GM23248 (cell line): ENCODE results near the gene ABCC3. TPM values are rescaled to one million over a fixed set of nuclear protein-coding genes. Genes with fewer than 3 reads are reported as not detected.
A peak's percentile ranks its signal among the peaks of the same experiment; 100 is the strongest.

Source experiments
- DNase-seq: peaks from one replicate; pipeline ENCODE4 v3.0.0-alpha.2; 2015
- H2AFZ ChIP-seq: fragments of 200-600 bp; sonication (generic); 2 replicates; pipeline ENCODE4 v1.6.1; 2016; ENCODE audit warnings: antibody characterized with exemption
- H3F3A ChIP-seq: fragments of 200-600 bp; sonication (generic); 2 replicates; pipeline ENCODE4 v1.6.1; 2016; ENCODE audit warnings: mild to moderate bottlenecking, antibody characterized with exemption, mixed run types; ENCODE audit not compliant: insufficient read depth
- H3K27ac ChIP-seq: fragments of 200-600 bp; sonication (generic); 2 replicates; pipeline ENCODE4 v1.5.1; 2016; ENCODE audit warnings: mild to moderate bottlenecking
- H3K27me3 ChIP-seq: fragments of 200-600 bp; sonication (generic); replicated peaks from 2 replicates; pipeline ENCODE4 v1.6.1; 2016; ENCODE audit warnings: mild to moderate bottlenecking; ENCODE audit not compliant: insufficient read depth
- H3K36me3 ChIP-seq: fragments of 200-600 bp; sonication (generic); 2 replicates; pipeline ENCODE4 v1.6.1; 2016; ENCODE audit warnings: low read depth, mild to moderate bottlenecking
- H3K4me1 ChIP-seq: fragments of 200-600 bp; sonication (generic); 2 replicates; pipeline ENCODE4 v1.6.1; 2016; ENCODE audit warnings: mild to moderate bottlenecking; ENCODE audit not compliant: insufficient read depth
- H3K4me2 ChIP-seq: fragments of 200-600 bp; sonication (generic); one replicate; pipeline ENCODE4 v1.6.1; 2016; ENCODE audit warnings: mild to moderate bottlenecking; ENCODE audit not compliant: unreplicated experiment
- H3K4me3 ChIP-seq: fragments of 200-600 bp; sonication (generic); 2 replicates; pipeline ENCODE4 v1.5.1; 2016; ENCODE audit warnings: mild to moderate bottlenecking
- H3K79me2 ChIP-seq: fragments of 200-600 bp; sonication (generic); 2 replicates; pipeline ENCODE4 v1.6.1; 2016; ENCODE audit warnings: mild to moderate bottlenecking; ENCODE audit not compliant: insufficient read depth
- H3K9ac ChIP-seq: fragments of 200-600 bp; sonication (generic); 2 replicates; pipeline ENCODE4 v1.6.1; 2016; ENCODE audit warnings: mild to moderate bottlenecking
- H3K9me2 ChIP-seq: fragments of 200-600 bp; sonication (generic); 2 replicates; pipeline ENCODE4 v1.6.1; 2016; ENCODE audit warnings: mixed run types, mild to moderate bottlenecking, moderate library complexity; ENCODE audit not compliant: insufficient read depth
- H3K9me3 ChIP-seq: fragments of 200-600 bp; sonication (generic); one replicate; pipeline ENCODE4 v1.6.1; 2017; ENCODE audit warnings: low read depth
- H4K20me1 ChIP-seq: fragments of 200-600 bp; sonication (generic); 2 replicates; pipeline ENCODE4 v1.6.0; 2016; ENCODE audit not compliant: insufficient read depth
- EZH2 ChIP-seq: fragments of 200-600 bp; sonication (generic); IDR thresholded peaks from 2 replicates; pipeline ENCODE4 v1.6.1; 2018; ENCODE audit warnings: antibody characterized with exemption, mild to moderate bottlenecking; ENCODE audit not compliant: insufficient read depth, poor library complexity, severe bottlenecking
- EZH2phosphoT487 ChIP-seq: fragments of 200-600 bp; sonication (generic); IDR thresholded peaks from 2 replicates; pipeline ENCODE4 v1.6.1; 2018; ENCODE audit warnings: antibody characterized with exemption, moderate library complexity, mild to moderate bottlenecking, low read depth; ENCODE audit not compliant: insufficient read depth
- WGBS, 2 experiments: methylation state at CpG; one replicate each; pipeline ENCODE4 v1.1.6; 2015 to 2017; ENCODE audit warnings: low lambda C conversion rate in 2 of 2, low coverage in 1 of 2; ENCODE audit errors: missing lambda C conversion rate in 2 of 2; 5-methylcytosine and 5-hydroxymethylcytosine counted together
- in situ Hi-C: fragments of 300-500 bp; cut with MboI; formaldehyde crosslinking; loops from 2 replicates; pipeline ENCODE4 v1.15.0; 2020
- polyA plus RNA-seq: library from polyadenylated mRNA; unstranded; fragments of >200 nt; fragmentation: Nextera tagmentation; extraction: Ambion mirVana; gene quantifications from 2 replicates; pipeline ENCODE4 v1.2.1, GENCODE V29; 2016
- total RNA-seq: library from RNA; depleted of rRNA; stranded (reverse); fragments of >200 nt; shearing (Covaris generic); gene quantifications from 2 replicates; pipeline ENCODE4 v1.2.3, GENCODE V29; 2014

ABCC3 gene
- total and polyA plus RNA-seq, 2 experiments from 2014 or later: 32.0 to 38.5 TPM

DNA sequence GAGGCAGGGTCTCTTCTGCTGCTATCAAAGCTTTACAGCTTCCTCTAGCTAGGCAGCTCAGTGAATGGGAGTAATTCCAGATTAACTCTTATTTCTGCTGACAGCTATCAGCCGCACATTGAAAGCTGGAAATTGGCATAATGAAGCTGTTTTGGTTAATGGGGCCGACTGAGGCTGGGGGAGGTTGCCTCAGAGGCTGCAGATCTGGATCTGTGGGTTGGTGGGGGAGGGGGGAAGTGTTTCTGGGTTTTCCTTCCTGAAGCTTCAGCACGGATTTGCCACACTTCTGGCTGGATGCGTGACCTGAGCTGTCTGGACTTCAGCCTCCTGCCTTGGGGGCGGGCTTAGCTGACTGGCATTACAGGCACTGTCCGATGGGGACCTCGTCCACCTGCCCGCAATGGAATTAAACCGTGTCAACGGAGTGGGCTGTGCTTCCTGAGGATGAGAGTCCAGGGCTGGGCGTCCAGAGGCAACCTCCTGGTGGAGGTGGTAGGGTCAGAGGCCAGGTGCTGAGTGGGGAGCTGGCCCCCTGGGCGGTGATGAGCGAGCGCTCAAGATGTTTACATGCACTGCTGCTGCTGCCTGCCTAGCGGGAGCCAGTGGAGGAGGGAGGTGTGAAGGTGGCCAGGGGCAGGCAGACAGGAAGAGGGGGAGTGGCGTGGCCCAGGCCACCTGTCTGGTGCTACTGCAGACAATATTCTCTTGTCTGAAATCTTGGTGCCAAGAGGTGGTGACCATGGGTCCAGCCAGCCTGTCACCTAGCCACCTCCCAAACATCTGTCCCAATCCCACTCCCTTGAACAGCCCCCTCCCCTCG lies 6.7 kb upstream of the ABCC3 start:
- no peaks in the 10 kb centered on the region for H3K9me2 ChIP-seq
- no peak overlapping the region for H2AFZ ChIP-seq
- in situ Hi-C loops: no loop called here
- H3K9me3 ChIP-seq: no peaks in the 10 kb centered on the region
- no peaks in the 10 kb centered on the region for H3K27me3 ChIP-seq
- no peak overlapping the region for H3K9ac ChIP-seq
- no peak for TF ChIP-seq EZH2phosphoT487
- TF ChIP-seq EZH2: no peak
- H3K4me2 ChIP-seq: no peak overlapping the region
- H3K27ac ChIP-seq: no peak overlapping the region
- H3F3A ChIP-seq: no peaks in the 10 kb centered on the region
- 80 to 81% methylated on average over 17 of the region's 17 CpGs for WGBS, 2 experiments
- H3K4me1 ChIP-seq: peaks cover 5% of the 10 kb centered on the region; the same call in 1 of the 2 replicates
- DNase-seq: no peak
- H3K4me3 ChIP-seq: no peak overlapping the region
- H3K79me2 ChIP-seq: no peaks in the 10 kb centered on the region
- no peaks in the 10 kb centered on the region for H4K20me1 ChIP-seq
- no peaks in the 10 kb centered on the region for H3K36me3 ChIP-seq

DNA sequence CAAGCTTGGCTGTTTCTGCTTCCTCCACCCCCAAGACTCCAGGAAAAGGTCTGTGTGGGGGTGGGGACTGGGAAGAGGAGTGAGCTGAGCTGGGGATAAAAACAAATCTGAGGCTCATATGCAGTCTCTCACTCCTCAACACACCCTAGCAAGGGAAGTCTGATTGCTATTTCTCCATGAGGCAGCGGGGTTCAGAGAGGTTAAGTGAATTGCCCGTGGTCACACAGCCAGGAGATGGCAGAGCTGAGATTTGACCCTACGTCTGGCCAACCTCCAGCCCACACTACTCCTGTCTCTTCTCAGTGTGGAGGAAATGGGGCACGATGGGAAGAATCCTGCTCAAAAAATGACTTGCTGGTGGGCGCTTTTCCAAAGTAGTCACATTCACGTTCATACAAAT lies 4.8 kb upstream of the ABCC3 start:
- 64 to 71% methylated on average over 6 of the region's 6 CpGs for WGBS, 2 experiments
- Histone ChIP-seq H3K9me2 (no peaks in the 10 kb centered on the region), H3K36me3 (no peaks in the 10 kb centered on the region), H3K79me2 (no peaks in the 10 kb centered on the region), H3K27ac (no peak overlapping the region), H3K9me3 (no peaks in the 10 kb centered on the region), H3K4me2 (no peak overlapping the region), H2AFZ (no peak overlapping the region), H3K27me3 (no peaks in the 10 kb centered on the region), H4K20me1 (no peaks in the 10 kb centered on the region), H3F3A (no peaks in the 10 kb centered on the region), H3K4me3 (no peak overlapping the region), H3K4me1 (peaks cover 5% of the 10 kb centered on the region; the same call in 1 of the 2 replicates), H3K9ac (no peak overlapping the region)
- TF ChIP-seq EZH2phosphoT487 (no peak), EZH2 (no peak)
- no peak for DNase-seq
- in situ Hi-C loops: no loop called here

DNA sequence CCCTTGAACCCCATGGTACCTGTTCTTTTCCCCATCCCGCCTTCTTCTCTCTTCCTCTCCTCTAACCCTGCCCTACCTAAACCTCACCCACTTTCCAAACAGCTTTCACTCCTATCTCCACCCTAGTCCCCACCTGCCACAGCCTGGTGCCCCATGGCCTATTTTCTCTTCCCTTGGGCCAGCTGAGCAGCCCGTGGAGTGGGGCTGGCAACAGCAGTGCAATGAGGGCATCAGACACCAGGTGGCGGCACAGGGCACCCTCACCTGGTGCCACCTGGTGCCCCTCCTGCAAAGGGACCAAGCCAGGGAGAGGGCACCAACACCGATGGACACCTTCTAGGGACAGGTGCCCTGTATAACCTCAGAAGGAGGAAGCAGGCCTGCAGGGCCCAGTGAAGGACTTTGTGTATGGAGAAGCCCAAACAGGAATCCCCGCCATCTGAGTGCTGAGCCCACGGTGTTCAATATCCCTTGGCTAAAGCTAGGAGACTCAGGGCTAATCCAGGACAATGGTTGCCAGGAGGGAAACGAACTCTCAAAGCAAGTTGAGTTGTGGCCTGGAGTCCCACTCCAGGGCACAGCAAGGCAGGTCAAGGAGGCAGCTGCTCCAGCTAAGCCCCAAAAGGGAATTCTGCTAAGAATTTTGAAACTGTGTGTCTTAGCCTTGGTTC lies 4.0 kb upstream of the ABCC3 start:
- no peaks in the 10 kb centered on the region for H3F3A ChIP-seq
- no peaks in the 10 kb centered on the region for H3K36me3 ChIP-seq
- H3K9me2 ChIP-seq: no peaks in the 10 kb centered on the region
- no peaks in the 10 kb centered on the region for H3K27me3 ChIP-seq
- WGBS, 2 experiments: 52 to 59% methylated on average over 7 of the region's 7 CpGs
- no peak overlapping the region for H3K4me3 ChIP-seq
- H3K9me3 ChIP-seq: no peaks in the 10 kb centered on the region
- no peak overlapping the region for H3K9ac ChIP-seq
- peak; percentile 49 for DNase-seq
- H2AFZ ChIP-seq: no peak overlapping the region
- in situ Hi-C loops: no loop called here
- peaks cover 5% of the 10 kb centered on the region; the same call in 1 of the 2 replicates for H3K79me2 ChIP-seq
- H4K20me1 ChIP-seq: no peaks in the 10 kb centered on the region
- no peak overlapping the region for H3K27ac ChIP-seq
- peaks cover 5% of the 10 kb centered on the region; the same call in 1 of the 2 replicates for H3K4me1 ChIP-seq
- TF ChIP-seq EZH2phosphoT487 (no peak), EZH2 (no peak)
- H3K4me2 ChIP-seq: no peak overlapping the region

DNA sequence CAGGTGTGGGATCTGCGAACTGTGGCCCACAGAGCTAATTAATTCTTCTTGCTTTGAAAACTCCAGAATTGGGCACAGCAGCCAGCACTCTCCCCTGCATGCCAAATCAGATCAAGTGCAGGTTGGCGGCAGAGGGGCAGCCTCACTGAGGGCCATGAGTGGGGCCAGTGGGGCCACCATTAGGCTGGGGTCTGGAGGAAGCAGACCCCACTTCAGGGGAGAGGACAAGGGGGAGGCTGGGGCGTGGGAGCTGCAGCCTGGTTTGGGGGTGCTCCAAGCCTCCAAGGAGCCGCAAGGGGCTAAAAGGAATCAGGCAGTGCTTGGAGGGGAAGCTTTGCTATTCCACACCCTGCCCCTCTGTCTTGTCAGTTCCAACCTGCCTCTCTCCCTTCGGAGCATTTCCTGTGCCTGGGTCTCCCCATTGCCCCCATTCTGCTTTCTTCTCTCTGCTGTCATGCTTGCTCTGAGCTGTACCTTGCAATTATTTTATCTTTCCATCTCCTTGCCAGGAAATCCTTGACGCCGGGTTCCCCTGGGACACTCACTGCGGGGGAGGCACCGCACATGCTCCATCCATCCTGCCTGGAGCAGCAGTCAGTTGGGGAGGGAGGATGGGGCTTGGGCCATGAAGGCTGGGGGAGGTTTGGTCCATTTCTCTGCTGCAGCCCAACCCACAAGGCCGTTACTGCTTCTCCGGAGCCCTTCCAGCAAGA lies 3.3 kb upstream of the ABCC3 start:
- peaks cover 5% of the 10 kb centered on the region; the same call in 1 of the 2 replicates for H3K4me1 ChIP-seq
- peak; percentile 50 for DNase-seq
- peaks cover 12% of the 10 kb centered on the region for H3K79me2 ChIP-seq
- WGBS, 2 experiments: 55 to 56% methylated on average over 11 of the region's 11 CpGs
- no peak overlapping the region for H3K9ac ChIP-seq
- H3K9me2 ChIP-seq: no peaks in the 10 kb centered on the region
- TF ChIP-seq EZH2phosphoT487 (no peak), EZH2 (no peak)
- in situ Hi-C loops: no loop called here
- no peak overlapping the region for H3K27ac ChIP-seq
- no peak overlapping the region for H2AFZ ChIP-seq
- no peak overlapping the region for H3K4me3 ChIP-seq
- no peaks in the 10 kb centered on the region for H4K20me1 ChIP-seq
- 0 out of 2 replicates have a peak, but pooled peaks cover under 1% of the 10 kb centered on the region for H3F3A ChIP-seq
- no peaks in the 10 kb centered on the region for H3K36me3 ChIP-seq
- no peak overlapping the region for H3K4me2 ChIP-seq
- no peaks in the 10 kb centered on the region for H3K9me3 ChIP-seq
- H3K27me3 ChIP-seq: no peaks in the 10 kb centered on the region
